NK-92 treated with Interleukin-12 subunit alpha and Interleukin-12 subunit beta, amount 100 ng/mL, for 24 hours (cell line): ENCODE data around the gene TMTC2.

ENCODE experiments used
- DNase-seq: peaks from one replicate; lab custom pipeline; 2025; lab: John Stamatoyannopoulos, UW

Gene TMTC2

DNA sequence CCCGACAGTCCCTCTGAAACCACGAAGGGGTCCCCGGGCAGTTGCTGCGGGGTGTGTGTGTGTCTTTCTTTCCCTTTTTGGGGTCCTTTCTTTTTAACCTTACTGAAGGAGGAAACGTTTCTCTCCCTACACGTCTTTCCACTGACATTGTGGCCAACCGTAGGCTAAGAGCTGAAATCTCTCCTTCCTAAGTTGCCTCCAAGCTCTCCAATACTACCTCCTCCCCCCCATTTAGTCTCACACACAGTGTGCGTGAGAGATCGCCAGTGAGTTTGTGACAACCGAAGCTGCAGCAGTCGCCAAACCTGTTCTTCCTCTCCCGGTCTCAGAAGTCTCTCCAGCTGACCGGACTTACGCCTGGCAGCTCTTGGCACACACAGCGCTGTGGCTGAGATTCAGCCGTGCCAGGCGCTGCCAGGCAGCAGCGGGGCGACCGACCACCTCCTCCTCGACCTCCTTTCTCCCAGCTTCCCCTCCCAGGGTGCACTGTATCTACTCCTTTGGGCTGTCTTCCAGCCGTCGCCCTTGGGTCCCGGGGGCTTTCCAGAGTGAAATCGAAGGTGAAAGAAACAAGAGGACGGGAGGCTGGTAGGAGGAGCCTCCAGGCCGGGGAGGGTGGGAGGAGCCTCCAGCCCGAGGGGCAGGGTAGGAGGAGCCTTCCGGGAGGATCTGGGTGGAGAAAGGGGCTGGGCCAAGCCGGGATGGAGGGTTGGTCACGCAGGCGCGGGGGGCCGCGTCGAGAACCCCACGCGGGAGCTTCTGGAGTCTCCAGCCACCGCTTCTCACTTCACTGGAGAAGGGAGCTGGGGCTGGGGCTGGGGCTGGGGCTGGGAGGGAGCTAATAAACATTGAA, at the start of gene TMTC2:
Gene TMTC2, plus strand, starts transcription at position 739 of the 853 bp plus-strand sequence.
- DNase-seq = no peak

DNA sequence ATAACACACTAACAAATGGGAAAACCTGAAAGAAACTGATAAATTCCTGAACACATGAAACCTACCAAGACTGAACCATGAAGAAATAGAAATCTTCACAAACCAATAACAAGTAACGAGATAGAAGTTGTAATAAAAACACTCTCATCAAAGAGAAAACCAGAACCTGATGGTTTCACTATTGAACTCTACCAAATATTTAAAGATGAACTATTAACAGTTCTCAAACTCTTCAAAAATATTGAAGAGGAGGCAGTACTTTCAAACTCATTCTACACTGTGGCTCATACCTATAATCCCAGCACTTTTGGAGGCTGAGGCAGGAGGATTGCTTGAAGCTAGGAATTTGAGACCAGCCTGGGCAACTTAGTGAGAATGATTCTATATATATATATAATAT, 48.4 kb upstream of the TMTC2 start:
- DNase-seq = no peak

DNA sequence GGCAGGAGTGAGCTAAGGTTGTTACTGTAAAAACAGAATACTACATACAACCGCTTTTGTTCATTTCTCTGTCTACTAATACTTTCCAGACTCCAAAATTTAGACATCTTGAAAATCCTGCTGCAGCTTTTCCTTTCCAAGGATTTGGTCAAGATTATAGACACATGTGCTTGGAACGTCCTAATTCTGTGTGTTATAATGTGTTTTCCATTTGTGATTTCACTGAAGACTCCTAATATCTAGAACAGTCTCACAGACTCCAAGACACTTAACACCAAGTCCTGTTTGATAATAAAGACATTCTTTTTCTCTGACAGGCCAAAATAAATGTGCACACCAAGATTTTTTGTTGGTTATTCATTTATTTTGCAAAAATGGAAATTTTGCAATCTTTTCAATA, 41.8 kb upstream of the TMTC2 start:
- no peak for DNase-seq

DNA sequence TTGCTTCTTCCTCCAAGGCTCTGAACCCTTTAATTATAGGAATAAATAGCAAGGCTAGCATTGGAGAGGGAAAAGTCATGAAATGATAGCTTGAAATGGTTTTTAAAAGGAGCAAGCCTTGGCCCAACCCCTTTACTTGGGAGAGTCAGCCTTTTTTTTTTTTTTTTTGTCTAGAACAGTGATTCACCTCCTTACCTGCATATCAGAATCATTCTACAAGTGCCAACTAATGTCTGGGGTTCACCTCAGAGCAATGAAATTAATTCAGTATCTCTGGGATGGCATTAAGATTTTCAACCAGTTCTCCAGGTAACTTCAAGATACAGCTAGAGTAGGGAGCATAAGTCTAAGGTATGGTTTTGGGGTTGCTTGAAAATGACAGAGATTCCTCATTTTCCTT, 41.3 kb upstream of the TMTC2 start:
- no peak for DNase-seq

DNA sequence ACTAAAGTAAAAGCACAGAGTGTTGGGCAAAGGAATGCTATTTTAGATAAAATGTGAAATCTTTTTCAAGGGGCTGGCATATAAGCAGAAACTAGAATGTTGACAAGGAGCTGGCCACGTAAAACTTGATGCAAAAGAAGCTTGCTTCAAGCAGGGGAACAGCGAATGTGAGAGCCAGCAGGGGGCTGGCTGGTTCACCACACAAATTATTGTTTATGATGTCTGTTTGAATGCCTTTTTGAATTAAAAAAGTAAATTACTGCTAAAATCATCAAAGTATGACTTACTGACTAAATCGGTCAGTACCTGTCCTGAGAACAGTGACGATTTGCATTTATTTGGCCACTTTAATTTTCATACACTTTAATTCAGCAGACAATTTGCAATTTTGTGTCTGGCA, 38.9 kb upstream of the TMTC2 start:
- no peak for DNase-seq

DNA sequence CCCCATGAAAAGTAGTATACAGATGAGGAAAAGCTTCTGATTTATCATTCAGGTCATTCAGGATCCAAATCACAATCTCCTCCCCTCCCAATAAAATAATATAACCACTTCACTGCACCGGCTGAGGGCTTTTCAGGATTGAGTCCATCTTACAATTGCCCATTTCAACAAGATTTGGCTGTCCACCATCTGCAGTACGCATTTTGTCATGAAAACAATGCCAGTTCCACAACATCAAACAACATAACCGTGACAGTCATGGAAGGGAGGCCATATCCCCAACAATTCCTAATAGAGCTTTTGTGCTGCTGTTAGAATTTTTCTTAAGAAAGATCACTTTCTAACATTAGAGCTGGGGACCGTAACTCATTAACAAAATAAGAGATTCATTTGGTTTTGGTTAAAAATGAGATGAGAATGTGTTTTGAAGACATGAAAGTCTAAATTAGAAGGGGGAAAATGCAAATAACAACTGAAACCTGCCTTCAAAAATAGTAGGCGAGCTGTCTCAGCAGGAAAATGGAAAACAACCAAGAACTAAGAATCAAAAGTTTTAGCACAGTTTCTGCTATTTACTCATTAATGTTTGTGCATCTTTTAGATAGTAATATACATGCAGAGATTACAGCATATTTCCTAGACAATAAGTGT, 38.3 kb upstream of the TMTC2 start:
- no peak for DNase-seq

DNA sequence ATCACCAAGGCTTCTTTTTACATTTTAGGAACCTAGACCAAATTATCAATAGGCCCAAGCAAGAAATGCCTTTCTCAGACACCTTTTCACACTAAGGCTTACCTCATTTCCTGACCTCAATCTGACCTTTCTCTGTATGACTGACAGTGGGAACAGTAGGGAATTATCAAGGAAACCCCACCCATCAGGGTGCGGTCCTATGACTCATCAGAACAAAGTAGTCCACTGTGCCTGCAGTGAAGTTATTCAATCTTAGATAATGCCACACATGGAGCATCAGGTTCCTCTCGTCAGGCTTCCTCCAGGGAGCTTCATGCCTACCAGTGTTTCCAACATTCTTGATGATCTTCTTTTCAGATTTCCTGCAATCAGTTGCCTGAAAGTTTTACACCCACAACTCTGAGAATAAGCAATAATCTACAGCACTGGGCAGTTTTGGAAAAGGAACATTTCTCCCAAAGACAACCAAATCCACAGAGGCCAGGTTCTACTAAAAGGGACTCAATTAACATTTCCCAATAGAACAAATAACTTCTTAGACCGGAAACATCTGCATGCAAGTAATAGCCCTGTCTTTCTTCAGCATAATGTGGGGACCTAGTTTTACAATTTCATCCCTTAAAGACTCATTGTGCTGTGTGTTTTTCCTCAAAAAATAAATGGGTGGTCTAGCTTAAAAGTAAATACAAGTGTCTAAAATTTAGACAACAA, 35.9 kb upstream of the TMTC2 start:
- peak; percentile 20 for DNase-seq

DNA sequence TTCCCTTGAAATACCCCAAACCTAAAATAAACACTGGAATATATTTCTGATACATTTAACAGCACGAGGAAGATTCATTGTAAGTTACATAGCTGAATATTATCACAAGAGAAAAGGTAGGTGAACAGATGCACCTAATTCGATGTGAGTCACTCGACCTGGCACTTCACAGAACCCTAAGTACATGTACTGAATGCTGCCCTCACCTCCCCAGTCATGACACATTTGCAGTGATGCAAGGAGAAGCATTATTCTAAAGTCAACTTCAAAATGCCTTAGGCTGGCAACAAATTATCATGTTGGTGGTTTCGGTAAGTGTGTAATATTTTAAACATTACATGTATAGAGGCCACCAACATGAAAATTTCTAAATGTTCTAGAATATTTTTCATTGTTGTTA, 35.2 kb upstream of the TMTC2 start:
- no peak for DNase-seq

DNA sequence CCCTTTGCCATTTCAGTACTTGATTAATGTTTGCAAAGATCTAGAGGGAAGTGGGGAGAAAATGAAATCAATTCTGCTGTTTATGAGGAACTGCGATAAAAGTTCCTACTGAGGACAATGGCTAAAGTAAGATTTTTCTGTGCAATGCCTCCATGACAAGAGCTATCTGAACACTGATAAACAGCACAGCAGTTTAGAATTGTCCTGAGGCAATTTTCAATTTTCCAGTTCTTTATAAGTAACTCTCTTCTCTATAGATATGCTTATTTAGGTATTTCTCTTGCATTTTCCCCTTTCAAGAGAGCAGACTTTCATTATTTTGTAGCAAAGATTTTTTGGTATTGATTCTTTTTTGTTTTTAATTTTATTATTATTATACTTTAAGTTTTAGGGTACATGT, 34.6 kb upstream of the TMTC2 start:
- no peak for DNase-seq

DNA sequence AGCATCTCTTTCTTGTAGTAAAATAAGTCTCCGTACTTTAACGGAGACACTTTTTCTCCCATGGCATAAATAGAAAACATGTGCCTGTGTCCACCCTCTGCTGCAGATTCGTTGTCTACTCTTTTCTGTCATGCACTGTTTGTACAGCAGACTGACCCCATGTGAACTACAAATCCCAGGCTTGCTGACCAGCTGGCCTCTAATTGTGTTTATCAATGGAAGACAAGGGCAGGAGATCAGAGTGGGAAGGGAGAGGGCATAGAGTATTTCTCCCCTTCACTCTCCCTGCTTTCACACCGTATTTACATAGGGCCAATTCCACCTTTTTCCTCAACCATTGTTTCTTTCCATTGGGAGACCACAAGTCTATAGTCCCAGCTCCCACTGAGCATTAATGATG, 31.0 kb upstream of the TMTC2 start:
- no peak for DNase-seq

DNA sequence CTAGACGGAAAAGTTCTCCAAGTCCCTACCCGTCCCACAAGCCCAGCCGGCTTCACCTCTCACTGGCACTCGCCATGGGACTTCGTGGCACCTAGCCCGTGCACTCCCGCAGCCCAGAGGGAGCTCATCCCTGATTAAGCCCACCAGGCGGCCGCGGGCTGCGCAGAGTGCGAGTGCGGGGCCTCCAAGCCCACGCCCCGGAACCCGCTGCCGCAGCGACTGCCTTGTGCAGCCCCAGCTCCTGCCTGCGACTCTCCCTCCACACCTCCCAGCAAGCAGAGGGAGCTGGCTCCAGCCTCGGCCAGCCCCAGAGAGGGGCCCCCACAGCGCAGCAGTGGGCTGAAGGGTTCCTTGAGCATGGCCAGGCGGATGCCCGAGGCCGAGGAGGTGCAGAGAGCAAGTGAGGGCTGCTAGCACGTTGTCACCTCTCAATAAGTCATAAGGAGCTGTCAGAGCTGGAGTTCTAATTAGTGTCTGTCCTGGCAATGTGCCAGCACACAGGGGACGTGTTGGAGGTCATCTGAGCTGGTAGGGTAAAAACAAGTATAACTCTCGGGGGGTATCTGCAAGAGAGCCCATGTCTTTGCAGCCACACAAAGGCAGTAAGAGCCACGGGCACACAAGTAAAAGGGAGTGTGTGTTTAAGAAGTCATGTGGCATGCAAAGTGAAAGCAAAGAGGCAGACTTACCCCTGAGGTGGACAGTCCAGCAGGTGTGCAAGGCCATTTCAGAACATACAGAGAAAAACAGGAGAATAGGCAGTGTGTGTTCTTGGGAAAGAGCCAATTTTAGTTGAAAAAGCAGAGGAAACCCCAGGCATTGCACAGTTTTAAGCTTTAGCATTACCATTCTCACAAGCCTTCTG, 27.1 kb upstream of the TMTC2 start:
- no peak for DNase-seq

DNA sequence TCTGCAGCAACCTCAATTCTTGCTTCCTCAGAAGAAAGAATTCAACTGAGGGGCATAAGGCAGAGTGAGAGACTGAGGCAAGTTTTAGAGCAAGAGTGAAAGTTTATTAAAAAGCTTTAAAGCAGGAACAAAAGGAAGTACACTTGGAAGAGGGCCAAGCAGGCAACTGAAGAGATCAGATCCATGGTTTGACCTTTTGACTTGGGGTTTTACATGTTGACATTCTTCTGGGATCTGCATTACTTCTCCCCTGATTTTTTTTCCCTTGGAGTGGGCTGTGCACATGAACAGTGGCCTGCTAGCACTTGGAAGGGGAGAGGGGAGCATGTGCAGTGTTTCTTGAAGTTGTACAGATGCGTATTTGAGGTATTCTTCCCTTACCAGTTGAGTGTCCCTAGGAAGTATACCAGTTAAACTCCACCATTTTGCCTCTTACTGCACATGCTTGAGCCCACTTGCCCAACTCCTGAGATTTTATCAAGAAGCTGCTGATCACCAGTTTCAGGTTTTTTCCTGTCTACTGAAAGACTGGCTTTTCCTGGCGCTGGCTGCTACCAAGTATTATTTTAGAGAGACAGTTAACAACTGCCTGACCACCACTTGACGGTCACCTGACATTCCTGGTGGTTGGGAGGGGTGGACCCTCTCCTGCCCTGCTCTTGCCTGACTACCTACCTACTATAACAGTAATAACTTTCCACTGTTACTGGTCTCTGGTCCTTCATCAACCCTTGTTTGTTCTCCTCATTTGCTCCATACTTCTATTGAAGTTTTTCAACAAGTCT, 26.0 kb upstream of the TMTC2 start:
- no peak for DNase-seq

DNA sequence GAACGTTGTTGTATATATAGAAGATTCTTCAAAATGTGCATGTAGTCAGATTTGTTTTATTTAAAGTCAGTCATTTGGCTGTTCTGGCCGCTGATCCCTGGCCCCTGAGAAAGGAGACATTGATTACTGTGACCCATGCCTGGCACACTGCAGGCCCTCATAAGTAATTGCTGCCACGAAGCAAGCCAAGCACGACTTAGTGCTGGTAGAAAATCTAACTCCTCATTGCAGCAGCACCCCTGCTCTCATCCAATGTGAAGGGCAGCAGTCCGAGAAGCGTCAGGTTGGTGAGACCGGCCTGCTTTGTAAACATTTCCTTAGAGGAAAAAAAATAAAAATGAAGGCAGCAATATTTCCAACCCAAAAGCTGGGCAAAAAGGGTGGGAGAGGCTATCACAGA, 22.8 kb upstream of the TMTC2 start:
- no peak for DNase-seq

DNA sequence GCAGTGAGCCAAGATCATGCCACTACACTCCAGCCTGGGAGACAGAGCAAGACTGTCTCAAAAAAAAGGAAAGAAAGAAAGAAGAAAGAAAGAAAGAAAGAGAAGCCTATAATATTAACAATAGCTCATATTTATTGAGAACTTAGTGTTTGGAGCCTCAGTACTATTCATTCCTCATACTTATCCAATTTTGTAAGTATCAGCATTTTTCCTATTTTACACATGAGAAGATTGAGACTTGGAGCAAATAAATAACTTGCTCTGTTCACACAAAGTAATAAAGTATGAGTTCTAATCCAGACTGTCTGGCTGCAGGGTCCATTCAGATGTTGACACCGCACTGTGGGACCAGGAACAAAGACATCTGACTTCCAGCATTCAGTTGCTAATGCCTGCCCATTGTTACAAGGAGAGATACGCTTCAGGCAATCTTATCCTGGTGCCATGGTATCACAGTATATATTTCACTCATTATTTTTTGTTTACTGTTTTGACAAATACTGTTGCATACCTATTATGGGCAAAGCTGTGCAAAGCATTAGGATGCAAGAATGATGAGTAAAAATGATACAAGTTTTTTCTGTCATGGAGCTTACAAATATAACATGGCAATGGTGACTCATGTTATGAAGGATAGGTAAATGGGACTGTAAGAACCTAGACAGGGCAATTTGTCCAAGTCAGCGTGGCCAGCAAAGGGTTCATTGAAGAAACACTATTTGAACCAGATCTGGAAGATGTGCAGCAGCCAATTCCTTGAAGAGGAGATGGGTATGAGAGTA, 21.4 kb upstream of the TMTC2 start:
- no peak for DNase-seq

DNA sequence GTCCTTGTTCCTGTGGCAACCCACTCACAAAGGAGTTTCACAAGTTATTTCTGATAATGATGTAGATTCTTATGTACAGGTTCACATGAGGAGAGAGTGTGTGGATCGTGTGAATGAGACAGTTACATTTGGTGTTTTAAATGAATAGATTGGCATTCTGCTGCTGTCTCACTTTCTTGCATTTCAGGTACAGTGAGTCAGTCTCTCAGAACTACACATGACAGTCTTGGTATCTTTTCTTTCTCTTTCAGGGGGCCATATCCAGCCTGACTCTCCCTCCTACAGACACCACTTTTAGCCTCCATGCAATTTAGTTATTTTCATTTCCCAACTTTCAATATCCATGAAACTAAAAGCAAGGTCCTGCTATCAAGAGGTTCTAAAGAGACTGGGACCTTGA, 19.9 kb upstream of the TMTC2 start:
- no peak for DNase-seq

DNA sequence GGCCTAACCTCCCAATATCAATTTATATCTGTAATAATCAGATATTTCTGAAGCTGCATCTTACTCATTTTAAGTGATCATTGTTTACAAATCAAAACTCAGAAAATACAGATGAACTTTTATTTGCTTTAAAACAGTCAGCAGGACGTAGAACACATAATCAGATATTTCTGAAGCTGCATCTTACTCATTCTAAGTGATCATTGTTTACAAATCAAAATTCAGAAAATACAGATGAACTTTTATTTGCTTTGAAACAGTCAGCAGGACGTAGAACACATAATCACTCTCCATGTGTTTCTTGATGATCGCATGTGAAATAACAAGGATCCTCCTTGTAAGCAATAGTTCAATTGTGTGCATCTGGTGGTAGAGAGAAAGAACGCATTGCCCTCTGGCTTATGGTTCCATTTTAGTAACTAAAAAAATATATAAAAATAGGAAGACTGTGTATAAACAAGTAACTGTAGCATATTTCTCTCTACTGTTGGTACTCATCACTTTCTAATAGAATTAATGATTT, 15.0 kb upstream of the TMTC2 start:
- DNase-seq = no peak

DNA sequence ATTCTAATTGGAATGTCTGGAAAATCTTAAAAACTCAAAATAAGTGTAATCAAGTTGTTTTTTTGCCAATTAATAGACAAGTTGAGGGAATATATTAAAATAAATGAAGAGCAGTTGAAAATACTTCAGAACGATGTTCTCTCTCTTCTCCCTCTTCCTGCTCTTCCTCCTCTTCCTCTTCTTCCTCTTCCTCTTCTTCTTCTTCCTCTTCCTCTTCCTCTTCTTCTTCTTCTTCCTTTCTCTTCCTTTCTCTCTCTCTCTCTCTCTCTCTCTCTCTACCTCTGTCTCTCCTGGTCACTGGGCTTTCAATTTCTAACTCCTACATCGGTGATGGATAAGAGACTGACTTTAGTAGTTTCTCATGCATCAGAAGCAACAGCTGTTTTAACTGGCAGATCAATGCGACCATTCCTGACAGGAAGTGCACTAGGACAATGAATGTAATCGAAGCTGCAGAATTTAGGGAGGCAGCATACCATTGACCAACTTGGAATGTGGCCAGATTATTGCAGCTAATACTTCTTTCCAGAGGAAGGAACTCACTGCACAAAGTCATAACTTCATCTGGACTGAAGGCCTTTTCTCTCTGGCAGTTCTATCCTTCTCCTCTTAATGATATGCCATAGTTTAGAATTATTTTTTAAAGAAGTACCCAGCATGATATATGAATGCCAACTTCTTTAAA, 13.8 kb upstream of the TMTC2 start:
- DNase-seq = no peak

DNA sequence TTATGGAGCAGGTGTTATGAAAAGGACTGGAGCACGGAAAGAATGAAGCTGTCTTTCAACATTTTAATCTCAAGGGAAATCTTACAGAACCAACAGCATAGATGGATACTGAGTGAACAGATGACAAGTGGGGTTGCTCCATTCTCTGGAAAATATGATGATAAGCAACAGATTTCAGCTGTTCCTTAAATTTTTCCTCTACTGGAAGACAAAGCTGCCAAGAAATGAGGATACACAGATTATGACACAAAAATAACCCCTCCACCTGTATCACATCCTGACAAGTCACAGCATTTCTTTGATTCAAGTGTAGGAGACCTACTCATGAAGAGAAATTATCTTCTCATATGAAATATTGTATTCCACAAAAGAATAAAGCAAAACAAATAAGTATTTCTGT, 13.0 kb upstream of the TMTC2 start:
- no peak for DNase-seq

DNA sequence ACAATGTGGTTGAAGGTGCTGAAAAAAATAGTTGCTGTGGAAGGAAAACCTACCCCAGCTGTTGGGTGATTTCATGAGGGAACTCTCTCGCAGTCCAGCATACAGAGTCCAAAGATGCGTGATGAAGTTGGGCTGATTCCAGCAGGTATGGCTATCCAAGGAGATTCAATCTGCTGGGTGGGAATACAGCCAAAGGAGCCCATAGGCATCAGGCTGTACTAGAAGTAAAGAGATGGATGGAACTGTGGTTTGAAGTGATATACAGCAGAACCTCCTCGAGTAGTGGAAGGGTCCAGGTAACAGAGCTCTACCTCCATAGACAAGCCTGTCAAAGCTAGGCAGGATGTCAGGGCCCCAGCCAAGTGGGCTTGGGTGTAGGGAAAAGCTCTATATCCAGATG, 11.5 kb upstream of the TMTC2 start:
- DNase-seq = no peak

DNA sequence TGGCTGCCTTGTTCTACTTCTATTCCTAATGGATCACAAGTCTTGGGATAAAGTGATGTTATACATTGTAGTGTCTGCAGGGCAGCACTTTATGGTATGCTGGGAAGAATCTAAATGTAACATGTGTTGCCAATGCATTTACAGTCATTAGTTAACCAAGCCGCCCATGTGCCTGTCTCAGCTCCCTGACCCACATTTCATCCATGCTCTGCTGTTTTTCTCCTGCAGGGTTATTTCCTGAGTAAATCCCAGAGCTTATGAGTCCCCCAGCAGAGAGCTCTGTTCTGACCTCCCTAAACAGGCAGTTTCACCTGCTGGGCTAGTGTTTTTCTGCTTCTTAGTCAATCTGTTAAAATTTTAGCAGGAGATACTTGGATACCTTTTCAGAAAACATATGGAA, 4.4 kb upstream of the TMTC2 start:
- no peak for DNase-seq
